HG03575 (cell line): ENCODE data around the gene KIF22.
"Not testable (repeated sequence)": the region's sequence is repeated elsewhere in the genome, so short reads cannot be mapped to it uniquely, and the experiment has no call there.

ENCODE experiments used
- ATAC-seq: cut with Tn5 transposase; IDR thresholded peaks from one replicate; pipeline ENCODE4 v1.9.1; 2021; ENCODE audit not compliant: unreplicated experiment, insufficient number of reproducible peaks, low FRiP score; ENCODE audit errors: extremely low read depth

The KIF22 gene

GRCh38 chr16:29825145-29826044 is 34.8 kb downstream of the KIF22 start:
- ATAC-seq = no peak

GRCh38 chr16:29826342-29826695 is 35.8 kb downstream of the KIF22 start:
- no peak for ATAC-seq

- ATAC-seq = no peak
Observed at GRCh38 chr16:29830774-29831173, 40.2 kb downstream of the KIF22 start.

GRCh38 chr16:29831490-29831889 is 40.9 kb downstream of the KIF22 start:
- no peak for ATAC-seq

- ATAC-seq = not testable (repeated sequence)
Observed at GRCh38 chr16:29833219-29833618, 42.7 kb downstream of the KIF22 start.

- no peak for ATAC-seq
Observed at GRCh38 chr16:29834079-29834478, 43.5 kb downstream of the KIF22 start.

- no peak for ATAC-seq
Observed at GRCh38 chr16:29835926-29836325, 45.4 kb downstream of the KIF22 start.

- no peak for ATAC-seq
Observed at GRCh38 chr16:29836623-29837022, 46.1 kb downstream of the KIF22 start.

GRCh38 chr16:29837841-29838240 is 47.3 kb downstream of the KIF22 start:
- ATAC-seq = no peak

GRCh38 chr16:29839822-29840221 is 49.3 kb downstream of the KIF22 start:
- ATAC-seq = no peak

- no peak for ATAC-seq
Observed at GRCh38 chr16:29840240-29840639, 49.7 kb downstream of the KIF22 start.

- no peak for ATAC-seq
Observed at GRCh38 chr16:29841631-29842030, 51.1 kb downstream of the KIF22 start.

- ATAC-seq = no peak
Observed at GRCh38 chr16:29842732-29843346, 52.3 kb downstream of the KIF22 start.

- ATAC-seq = no peak
Observed at GRCh38 chr16:29843931-29844330, 53.4 kb downstream of the KIF22 start.

- ATAC-seq = no peak
Observed at GRCh38 chr16:29844575-29845331, 54.2 kb downstream of the KIF22 start.

- no peak for ATAC-seq
Observed at GRCh38 chr16:29845656-29846055, 55.1 kb downstream of the KIF22 start.

- ATAC-seq = no peak
Observed at GRCh38 chr16:29848420-29849297, 58.1 kb downstream of the KIF22 start.

GRCh38 chr16:29849505-29849904 is 59.0 kb downstream of the KIF22 start:
- ATAC-seq = no peak

GRCh38 chr16:29850998-29851397 is 60.4 kb downstream of the KIF22 start:
- ATAC-seq = no peak
